ENCODE data around the gene ARHGAP12.

- TF ChIP-seq CTCF (IDR thresholded peaks at IDR 0.05) (no peak), ZFX (IDR thresholded peaks at IDR 0.05; ENCODE audit: borderline replicate concordance) (no peak)
Measured at GRCh38 chr10:31853629-31854028, 75.0 kb downstream of the ARHGAP12 start.
